Measurements from ENCODE around the gene CRYBG1. TPM values are rescaled to one million over a fixed set of nuclear protein-coding genes. Genes with fewer than 3 reads are reported as not detected.

Gene CRYBG1
- total RNA-seq, 1 donor = 11.9 TPM

DNA sequence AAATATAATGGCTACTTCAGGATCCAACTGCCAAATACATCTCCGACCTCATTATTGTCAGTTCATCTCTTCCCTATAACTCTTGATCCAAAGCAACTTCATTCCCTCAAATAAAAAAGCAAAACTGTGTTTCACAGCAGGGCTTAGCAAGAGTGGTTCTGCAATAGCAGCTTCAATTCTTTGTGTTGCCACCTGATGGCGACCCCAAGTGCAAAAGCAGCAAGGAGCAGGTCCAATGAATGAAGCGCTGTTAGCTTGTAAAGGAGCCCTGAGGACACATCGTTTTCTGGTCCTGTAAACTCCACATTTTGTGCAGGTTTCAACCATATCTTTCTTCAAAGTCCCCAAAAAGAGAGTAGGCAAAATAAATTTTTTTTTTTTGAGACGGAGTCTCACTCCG lies 249.2 kb downstream of the CRYBG1 start:
- Histone ChIP-seq H3K4me2 (ENCODE audit: insufficient read depth, low read length) (no peak overlapping the region), H3K27me3 (ENCODE audit: insufficient read depth, low read length) (no peaks in the 10 kb centered on the region)

DNA sequence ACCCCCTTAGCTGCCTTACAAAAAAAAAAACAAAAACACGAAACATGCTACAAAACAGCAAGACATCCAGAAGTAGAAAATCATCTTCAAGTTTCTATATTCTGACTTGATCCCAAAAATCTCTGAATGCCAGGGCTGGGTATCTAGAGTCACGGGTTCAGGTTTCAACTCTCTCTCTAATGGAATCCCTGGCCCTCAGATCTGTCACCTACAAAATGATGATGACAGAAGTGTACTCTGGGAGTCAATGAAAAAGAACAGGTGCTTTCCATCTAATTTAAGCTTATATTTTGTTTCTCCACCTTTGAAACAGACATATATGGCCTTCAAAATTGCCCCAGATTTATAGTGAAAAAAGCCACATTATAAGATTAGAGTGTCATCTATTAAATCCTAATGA lies 250.5 kb downstream of the CRYBG1 start:
- Histone ChIP-seq H3K4me3 (ENCODE audit: insufficient read depth, low read length) (no peak overlapping the region), H4K20me1 (ENCODE audit: insufficient read depth, low read length) (no peaks in the 10 kb centered on the region), H3K79me2 (ENCODE audit: insufficient read depth, low read length) (no peaks in the 10 kb centered on the region), H3K36me3 (ENCODE audit: insufficient read depth, low read length) (no peaks in the 10 kb centered on the region), H3K27ac (ENCODE audit: low read depth, low read length) (no peak overlapping the region), H3K4me1 (ENCODE audit: insufficient read depth, low read length) (no peaks in the 10 kb centered on the region), H3K4me2 (ENCODE audit: insufficient read depth, low read length) (no peak overlapping the region), H3K27me3 (ENCODE audit: insufficient read depth, low read length) (no peaks in the 10 kb centered on the region), H2AFZ (ENCODE audit: low read length) (no peak overlapping the region), H3K9me3 (ENCODE audit: low read depth, low read length) (no peaks in the 10 kb centered on the region)
- DNase-seq (ENCODE audit: insufficient read length, low spot score, missing footprints) = no peak
- TF ChIP-seq, protein P1, sequence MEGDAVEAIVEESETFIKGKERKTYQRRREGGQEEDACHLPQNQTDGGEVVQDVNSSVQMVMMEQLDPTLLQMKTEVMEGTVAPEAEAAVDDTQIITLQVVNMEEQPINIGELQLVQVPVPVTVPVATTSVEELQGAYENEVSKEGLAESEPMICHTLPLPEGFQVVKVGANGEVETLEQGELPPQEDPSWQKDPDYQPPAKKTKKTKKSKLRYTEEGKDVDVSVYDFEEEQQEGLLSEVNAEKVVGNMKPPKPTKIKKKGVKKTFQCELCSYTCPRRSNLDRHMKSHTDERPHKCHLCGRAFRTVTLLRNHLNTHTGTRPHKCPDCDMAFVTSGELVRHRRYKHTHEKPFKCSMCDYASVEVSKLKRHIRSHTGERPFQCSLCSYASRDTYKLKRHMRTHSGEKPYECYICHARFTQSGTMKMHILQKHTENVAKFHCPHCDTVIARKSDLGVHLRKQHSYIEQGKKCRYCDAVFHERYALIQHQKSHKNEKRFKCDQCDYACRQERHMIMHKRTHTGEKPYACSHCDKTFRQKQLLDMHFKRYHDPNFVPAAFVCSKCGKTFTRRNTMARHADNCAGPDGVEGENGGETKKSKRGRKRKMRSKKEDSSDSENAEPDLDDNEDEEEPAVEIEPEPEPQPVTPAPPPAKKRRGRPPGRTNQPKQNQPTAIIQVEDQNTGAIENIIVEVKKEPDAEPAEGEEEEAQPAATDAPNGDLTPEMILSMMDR (IDR thresholded peaks at IDR 0.05; ENCODE audit: extremely low read depth, low read depth, low read length) = no peak

More for the DNA sequence above, 249.2 kb downstream of the CRYBG1 start:
- H3K4me3 ChIP-seq (ENCODE audit: insufficient read depth, low read length) = no peak overlapping the region
- no peaks in the 10 kb centered on the region for H3K36me3 ChIP-seq (ENCODE audit: insufficient read depth, low read length)
- H3K27ac ChIP-seq (ENCODE audit: low read depth, low read length) = no peak overlapping the region
- DNase-seq (ENCODE audit: insufficient read length, low spot score, missing footprints) = no peak
- no peaks in the 10 kb centered on the region for H3K79me2 ChIP-seq (ENCODE audit: insufficient read depth, low read length)
- peaks cover 3% of the 10 kb centered on the region for H4K20me1 ChIP-seq (ENCODE audit: insufficient read depth, low read length)
- H3K4me1 ChIP-seq (ENCODE audit: insufficient read depth, low read length) = no peaks in the 10 kb centered on the region
- TF ChIP-seq, protein P1 (IDR thresholded peaks at IDR 0.05; ENCODE audit: extremely low read depth, low read depth, low read length) = peak; percentile 40
- H3K9me3 ChIP-seq (ENCODE audit: low read depth, low read length) = no peaks in the 10 kb centered on the region
- H2AFZ ChIP-seq (ENCODE audit: low read length) = no peak overlapping the region

DNA sequence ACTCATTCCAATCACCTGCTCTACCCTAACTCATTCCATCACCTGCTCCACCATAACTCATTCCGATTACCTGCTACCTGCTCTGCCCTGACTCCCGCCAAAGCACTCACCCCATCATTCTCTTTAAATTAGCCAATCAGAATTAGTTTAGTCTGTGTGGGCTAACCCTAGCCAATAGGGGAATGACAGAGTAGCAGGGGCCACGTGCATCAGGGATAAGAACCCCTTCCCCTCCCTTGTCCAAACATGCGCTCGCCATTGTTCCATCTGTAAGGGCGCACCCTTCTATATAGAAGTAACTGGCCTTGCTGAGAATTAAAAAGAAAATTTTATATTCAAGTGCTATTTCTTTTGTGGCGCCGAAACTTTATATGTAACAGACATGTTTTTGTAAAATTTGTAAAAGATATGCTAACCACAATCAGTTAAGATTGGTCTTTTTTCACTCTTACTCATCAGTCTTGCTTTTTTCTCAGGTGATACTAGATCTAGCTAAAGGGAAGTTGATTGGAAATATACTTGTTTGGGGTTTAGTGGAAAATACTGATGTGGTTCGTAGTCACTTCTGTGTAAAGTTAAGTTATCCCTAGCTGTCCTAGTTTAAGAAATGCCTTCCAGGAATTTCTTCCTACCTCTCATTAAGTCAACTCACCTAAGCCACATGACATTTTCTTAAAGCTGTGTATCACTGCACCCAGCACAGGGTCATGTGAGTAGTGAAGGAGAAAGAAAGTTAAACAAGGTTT lies 252.3 kb downstream of the CRYBG1 start:
- no peak for DNase-seq (ENCODE audit: insufficient read length, low spot score, missing footprints)
- H3K9me3 ChIP-seq (ENCODE audit: low read depth, low read length) = no peaks in the 10 kb centered on the region
- no peak overlapping the region for H3K4me2 ChIP-seq (ENCODE audit: insufficient read depth, low read length)
- no peak overlapping the region for H3K27ac ChIP-seq (ENCODE audit: low read depth, low read length)
- H3K27me3 ChIP-seq (ENCODE audit: insufficient read depth, low read length) = no peaks in the 10 kb centered on the region
- no peaks in the 10 kb centered on the region for H3K4me1 ChIP-seq (ENCODE audit: insufficient read depth, low read length)
- no peaks in the 10 kb centered on the region for H4K20me1 ChIP-seq (ENCODE audit: insufficient read depth, low read length)
- no peaks in the 10 kb centered on the region for H3K36me3 ChIP-seq (ENCODE audit: insufficient read depth, low read length)
- TF ChIP-seq, protein P1 (IDR thresholded peaks at IDR 0.05; ENCODE audit: extremely low read depth, low read depth, low read length) = no peak
- no peak overlapping the region for H2AFZ ChIP-seq (ENCODE audit: low read length)
- H3K79me2 ChIP-seq (ENCODE audit: insufficient read depth, low read length) = no peaks in the 10 kb centered on the region
- no peak overlapping the region for H3K4me3 ChIP-seq (ENCODE audit: insufficient read depth, low read length)

DNA sequence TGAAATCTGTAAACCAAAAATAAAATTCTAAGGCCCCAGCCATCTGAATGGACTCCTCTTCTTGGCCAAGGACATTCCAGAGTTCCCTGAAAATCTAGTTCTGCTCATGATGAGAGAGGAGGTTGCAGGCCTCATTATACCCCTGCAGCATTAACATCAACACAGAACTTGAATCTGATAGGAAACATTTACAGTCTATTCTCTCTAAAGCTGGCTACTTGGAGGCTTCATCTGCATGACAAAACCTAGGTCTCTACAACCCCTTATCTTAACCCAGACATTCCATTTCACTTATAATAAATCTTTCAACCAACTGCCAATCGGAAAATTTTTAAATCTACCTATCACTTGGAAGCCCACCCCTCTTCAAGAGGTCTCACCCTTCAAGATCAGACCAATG lies 253.1 kb downstream of the CRYBG1 start:
- Histone ChIP-seq H3K27me3 (ENCODE audit: insufficient read depth, low read length) (no peaks in the 10 kb centered on the region), H3K4me3 (ENCODE audit: insufficient read depth, low read length) (no peak overlapping the region), H3K9me3 (ENCODE audit: low read depth, low read length) (no peaks in the 10 kb centered on the region), H3K36me3 (ENCODE audit: insufficient read depth, low read length) (no peaks in the 10 kb centered on the region), H3K27ac (ENCODE audit: low read depth, low read length) (no peak overlapping the region), H3K4me2 (ENCODE audit: insufficient read depth, low read length) (no peak overlapping the region), H4K20me1 (ENCODE audit: insufficient read depth, low read length) (no peaks in the 10 kb centered on the region), H3K79me2 (ENCODE audit: insufficient read depth, low read length) (no peaks in the 10 kb centered on the region), H2AFZ (ENCODE audit: low read length) (no peak overlapping the region), H3K4me1 (ENCODE audit: insufficient read depth, low read length) (no peaks in the 10 kb centered on the region)
- DNase-seq (ENCODE audit: insufficient read length, low spot score, missing footprints) = no peak
- TF ChIP-seq, protein P1 (IDR thresholded peaks at IDR 0.05; ENCODE audit: extremely low read depth, low read depth, low read length) = no peak
